ENCODE measurements around the gene ASIC2.

ASIC2 gene

DNA sequence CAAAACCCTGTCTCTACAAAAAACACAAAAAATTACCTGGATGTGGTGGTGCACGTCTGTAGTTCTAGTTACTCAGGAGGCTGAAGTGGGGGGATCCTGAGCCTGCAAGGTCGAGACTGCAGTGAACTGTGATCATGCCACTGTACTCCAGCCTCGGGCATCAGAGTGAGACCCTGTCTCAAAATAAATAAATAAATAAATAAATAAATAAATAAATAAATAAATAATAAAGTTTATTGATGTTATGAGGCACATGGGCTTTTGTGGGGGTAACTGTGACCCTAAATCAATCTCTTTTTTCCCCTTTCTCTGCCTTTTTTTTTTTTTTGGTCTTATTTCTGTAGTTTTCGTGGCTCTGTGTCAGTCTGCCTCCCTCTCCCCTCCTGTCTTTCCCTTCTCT is 4.5 kb upstream of the ASIC2 start:
- Mint-ChIP-seq H3K27ac (no peak overlapping the region), H3K9me3 (peaks cover 5 to 8% of the 10 kb centered on the region in 2 donors), H3K4me3 (no peak overlapping the region), H3K4me1 (peaks cover 9% of the 10 kb centered on the region), H3K27me3 (peaks cover 50% of the 10 kb centered on the region)
- ATAC-seq, result no peak
- DNase-seq, result no peak

DNA sequence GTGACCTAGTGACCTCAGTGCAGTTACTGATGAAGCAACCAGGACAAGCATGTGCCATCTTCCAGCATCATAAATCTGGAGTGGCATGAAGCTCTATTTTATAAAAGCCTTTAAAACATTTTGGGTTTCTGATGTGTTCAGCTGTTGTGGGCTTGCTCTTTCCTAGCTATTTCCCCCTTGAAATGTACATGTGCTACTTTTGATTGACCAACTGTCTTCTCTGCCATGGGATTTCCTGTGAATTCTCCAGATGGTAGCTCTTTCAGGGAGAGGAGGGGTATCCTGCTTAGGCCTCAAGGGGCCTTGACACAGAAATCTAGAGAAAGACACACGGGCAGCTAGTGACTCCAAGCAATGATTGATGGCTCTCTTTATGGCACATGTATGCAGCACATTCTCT is 1.9 kb upstream of the ASIC2 start:
- Mint-ChIP-seq H3K9me3 (peaks cover 0 to 8% of the 10 kb centered on the region in 2 donors), H3K27ac (no peak overlapping the region), H3K4me3 (no peak overlapping the region), H3K4me1 (peaks cover 11% of the 10 kb centered on the region), H3K27me3 (peaks cover 66% of the 10 kb centered on the region)
- no peak for ATAC-seq
- no peak for DNase-seq

DNA sequence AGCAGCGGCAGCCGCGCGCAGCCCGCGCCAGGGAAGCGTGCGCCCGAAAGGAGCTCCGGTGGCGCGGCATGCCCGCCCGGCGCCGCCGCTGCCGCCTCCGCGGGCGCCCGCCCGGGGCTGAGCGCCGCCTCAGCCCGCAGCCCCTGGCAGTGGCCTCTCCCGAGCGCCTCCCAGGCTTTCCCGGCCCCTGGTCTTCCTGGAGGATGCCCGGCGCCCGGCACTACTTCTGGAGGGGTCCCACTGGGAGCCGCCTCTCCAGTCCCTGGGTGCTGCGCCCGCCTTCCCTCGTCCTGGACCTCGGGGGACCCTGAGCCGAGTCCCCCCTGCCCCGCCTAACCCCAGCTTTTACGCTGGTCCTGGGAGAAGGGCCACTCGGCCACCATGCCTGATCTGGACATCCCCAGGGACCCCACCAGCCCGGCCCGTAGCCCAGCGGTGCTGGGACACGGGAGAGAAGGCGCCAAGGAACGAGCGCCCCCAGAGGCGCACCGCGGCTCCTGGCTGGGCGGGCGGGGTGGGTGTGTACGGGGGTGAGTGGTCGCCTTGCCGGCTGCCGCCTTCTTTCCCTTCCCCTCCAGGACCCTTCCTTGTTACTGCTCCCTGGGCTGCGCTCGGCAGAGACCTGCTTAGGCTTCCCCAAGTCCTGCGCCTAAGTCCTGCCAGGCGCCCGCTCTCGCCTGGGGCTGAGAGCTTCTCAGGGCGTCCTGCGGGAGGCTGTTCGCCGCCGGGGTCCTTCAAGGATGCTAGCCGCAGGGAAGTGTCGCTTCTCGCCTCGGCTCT is 704 bp downstream of the ASIC2 start:
- peak overlapping the region in 1 of 2 donors; percentile 35 for H3K4me3 Mint-ChIP-seq
- H3K4me1 Mint-ChIP-seq, result peaks cover 11% of the 10 kb centered on the region
- no peak overlapping the region for H3K27ac Mint-ChIP-seq
- DNase-seq, result no peak
- no peak for ATAC-seq
- H3K27me3 Mint-ChIP-seq, result peaks cover 87% of the 10 kb centered on the region
- no peaks in the 10 kb centered on the region for H3K9me3 Mint-ChIP-seq

DNA sequence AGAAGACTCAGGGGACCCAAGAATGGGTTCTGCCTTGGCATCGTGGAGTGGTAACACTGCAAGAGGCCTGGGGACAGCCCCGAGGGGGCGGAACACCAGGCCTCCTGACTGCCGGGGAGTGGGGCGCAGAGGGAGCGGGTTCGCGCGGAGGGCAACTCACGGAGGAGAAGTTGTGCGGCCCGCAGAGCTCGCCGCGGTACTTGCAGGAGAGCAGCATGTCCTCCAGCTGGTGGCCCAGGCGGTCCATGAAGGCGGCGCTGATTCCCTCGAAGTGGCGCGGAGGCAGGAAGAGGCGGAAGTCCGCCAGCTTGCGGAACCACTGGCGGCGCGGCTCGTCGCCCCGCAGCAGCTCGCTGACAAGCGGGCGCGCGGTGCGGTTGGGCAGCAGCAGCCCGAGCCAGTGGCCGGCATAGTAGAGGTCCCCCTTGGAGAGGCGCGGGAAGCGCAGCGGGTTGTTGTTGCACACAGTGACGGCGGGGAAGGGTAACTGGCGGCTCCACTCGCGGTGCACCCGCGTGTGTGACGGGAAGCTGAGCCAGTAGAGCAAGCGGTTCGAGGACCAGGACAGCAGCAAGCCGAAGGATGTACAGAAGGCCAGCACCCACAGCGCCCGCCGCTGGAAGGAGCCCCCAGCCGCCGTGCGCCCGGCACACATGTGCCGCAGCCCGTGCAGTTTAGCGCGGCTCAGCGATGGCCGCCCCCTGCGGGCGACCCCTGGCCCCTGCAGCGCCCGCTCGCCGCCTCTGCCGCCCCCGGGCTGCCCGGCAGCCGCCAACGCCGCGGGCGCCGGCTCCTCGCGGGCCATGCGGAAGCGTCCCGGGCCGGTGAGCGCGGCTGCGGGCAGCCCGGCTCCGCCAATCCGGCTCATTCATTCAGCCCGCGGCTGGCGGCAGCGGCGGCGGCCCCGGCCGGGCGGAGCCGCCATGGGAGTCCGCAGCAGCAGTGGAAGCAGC is 1.6 kb downstream of the ASIC2 start:
- DNase-seq (no peak), ATAC-seq (no peak)
- no peak overlapping the region for H3K27ac Mint-ChIP-seq
- peak overlapping the region; percentile 43 to 75 for H3K4me3 Mint-ChIP-seq
- H3K4me1 Mint-ChIP-seq, result peaks cover 11% of the 10 kb centered on the region
- no peaks in the 10 kb centered on the region for H3K9me3 Mint-ChIP-seq
- H3K27me3 Mint-ChIP-seq, result peaks cover 83% of the 10 kb centered on the region

DNA sequence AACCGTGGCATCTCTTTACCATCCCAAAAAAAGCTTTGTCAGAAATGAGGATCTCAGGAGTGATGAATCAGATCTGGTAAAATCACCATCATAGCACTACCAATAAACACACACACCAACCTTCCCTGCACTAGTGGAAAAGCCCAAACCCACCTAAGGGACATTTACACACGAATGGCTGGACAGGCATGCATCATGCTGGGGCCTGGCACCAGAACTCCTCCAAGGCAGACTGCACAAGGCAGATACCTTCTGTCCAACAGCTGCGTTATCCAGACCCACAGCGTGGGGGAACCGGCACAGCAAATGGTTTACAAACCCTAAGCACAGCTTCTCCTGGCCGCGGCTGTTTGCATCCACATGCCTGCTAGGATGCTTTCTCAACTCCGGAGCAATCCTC is 2.8 kb downstream of the ASIC2 start:
- no peak overlapping the region for H3K4me3 Mint-ChIP-seq
- no peak overlapping the region for H3K27ac Mint-ChIP-seq
- peaks cover 87% of the 10 kb centered on the region for H3K27me3 Mint-ChIP-seq
- DNase-seq (no peak), ATAC-seq (no peak)
- H3K9me3 Mint-ChIP-seq, result no peaks in the 10 kb centered on the region
- H3K4me1 Mint-ChIP-seq, result peaks cover 11% of the 10 kb centered on the region

DNA sequence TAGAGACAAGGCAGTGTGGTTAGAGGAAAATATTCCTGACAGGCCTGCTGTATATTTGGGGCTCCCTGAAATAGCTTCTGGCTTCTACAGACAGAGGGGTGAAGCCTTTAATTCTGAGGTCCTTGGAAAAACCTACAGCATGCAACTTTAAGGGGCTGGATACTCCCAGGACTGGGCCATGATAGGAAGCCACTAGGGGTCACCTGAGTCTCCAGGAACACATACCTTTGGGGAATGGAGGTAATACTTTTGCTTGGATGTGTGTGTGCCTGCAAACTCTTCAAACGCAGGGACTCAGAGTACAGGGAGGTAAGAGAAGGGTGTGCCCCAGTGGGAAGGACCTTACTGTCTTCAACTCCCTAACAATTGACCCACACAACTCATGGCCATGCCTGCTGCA is 4.1 kb downstream of the ASIC2 start:
- DNase-seq, result no peak
- Mint-ChIP-seq H3K9me3 (no peaks in the 10 kb centered on the region), H3K27me3 (peaks cover 74% of the 10 kb centered on the region), H3K4me1 (peaks cover 11% of the 10 kb centered on the region), H3K4me3 (no peak overlapping the region), H3K27ac (no peak overlapping the region)
- no peak for ATAC-seq

DNA sequence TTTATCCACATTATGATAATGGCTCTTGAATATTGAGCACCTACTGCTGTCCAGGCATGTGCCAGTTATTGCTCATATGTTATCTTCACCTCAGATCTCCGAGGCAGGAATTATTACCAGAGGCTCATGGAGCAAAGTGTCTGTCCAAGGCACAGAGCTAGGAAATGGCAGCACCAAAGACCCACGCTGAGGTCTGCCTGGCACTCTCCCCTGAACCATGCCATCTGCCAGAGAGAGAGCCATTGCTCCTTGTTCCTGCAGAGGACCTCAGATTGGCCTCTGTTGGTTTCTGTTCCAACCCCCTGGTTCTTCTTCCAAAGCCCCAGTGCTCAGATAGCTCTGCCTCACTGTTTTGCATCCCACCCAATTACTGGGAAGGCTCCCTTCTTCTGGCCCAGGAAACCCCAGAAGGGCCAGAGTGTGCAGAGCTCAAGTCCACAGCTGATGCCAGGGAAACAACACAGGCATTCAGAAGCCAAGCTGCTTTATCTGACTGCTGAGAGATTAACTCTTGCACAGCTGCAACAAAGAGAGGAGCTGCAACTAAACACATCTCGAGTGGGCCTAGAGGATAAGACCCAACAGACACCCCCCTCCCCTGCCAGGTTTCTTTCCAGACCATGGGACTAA is 5.9 kb downstream of the ASIC2 start:
- Mint-ChIP-seq H3K4me3 (no peak overlapping the region), H3K27ac (no peak overlapping the region), H3K9me3 (no peaks in the 10 kb centered on the region), H3K4me1 (peaks cover 11% of the 10 kb centered on the region), H3K27me3 (peaks cover 57% of the 10 kb centered on the region)
- no peak for ATAC-seq
- DNase-seq, result no peak

DNA sequence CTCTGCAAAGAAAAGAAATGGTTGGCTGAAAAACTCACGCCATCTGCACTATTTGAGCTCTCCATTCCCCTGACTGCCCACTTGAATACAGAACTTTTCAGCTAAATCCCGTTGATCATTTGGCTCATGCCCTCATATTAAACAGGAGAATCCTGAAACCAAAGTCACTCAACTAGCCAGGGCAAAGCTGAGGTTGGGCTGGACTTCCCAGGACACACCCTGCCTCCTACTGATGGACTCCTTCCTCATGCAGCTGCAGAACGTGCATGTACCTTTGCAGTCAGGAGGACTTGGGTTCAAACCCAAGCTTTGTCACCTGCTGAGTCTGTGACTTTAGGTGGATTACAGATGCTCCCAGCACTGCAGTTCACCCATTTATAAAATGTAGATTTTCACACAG is 7.7 kb downstream of the ASIC2 start:
- Mint-ChIP-seq H3K27me3 (peaks cover 42% of the 10 kb centered on the region), H3K4me3 (no peak overlapping the region), H3K4me1 (no peaks in the 10 kb centered on the region), H3K27ac (no peak overlapping the region), H3K9me3 (no peaks in the 10 kb centered on the region)
- DNase-seq, result no peak
- no peak for ATAC-seq

DNA sequence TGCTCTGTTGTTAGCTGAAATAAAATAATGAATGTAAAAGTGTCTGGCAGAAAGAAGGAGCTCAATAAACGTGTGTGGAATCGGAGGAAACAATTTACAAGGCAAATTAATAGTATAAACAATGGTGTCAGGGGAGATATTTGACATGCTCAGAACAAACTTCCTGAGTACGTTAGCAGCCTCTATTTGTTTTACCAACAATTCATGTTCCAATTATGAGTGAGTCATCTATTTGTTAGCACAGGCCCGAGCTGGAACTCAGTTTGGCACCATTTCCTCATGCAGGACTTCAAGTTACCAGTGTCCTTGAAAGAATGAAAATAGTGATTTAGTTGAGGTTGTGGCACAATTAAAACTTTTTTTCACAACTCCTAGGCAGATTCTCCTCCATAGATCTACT is 9.1 kb downstream of the ASIC2 start:
- peaks cover 29% of the 10 kb centered on the region for H3K27me3 Mint-ChIP-seq
- ATAC-seq, result no peak

DNA sequence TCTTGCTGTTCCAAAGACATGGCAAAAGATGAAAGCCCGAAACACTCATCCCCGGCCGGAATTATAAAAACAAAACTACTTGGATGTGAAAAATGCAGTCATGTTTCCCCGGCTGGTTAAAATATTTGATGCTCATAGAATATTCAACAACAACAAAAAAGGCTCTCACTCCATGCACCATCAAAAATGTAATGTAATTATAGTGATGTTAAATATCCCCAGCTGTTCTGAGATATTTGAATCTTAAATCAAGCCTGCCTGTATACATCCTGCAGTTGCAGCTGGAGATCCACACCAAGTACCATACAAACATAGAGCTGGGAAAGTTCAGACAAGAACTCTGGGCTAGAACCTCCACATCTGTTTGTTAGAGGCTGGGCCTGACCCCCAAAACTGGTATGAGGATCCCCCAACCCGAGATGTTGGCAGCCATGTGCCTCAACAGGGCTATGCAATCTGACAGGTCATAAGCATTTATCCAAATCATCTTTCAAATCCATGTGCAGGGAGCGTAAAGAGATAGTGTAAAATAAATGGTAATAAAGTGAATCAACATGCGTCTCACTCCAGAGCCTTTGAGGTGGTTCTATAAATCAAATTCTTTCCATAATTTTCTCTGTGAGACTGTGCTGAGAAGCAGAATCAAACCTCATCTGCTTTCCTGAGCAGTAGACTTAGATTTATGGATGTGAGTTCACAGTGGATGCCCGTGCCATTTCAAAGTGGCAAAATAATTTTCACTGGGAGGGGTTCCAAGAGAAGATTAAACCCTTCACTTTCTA is 12.7 kb downstream of the ASIC2 start:
- ATAC-seq (no peak), DNase-seq (no peak)
- peaks cover 13% of the 10 kb centered on the region for H3K27me3 Mint-ChIP-seq
- no peak overlapping the region for H3K27ac Mint-ChIP-seq
- H3K9me3 Mint-ChIP-seq, result no peaks in the 10 kb centered on the region
- H3K4me3 Mint-ChIP-seq, result no peak overlapping the region
- H3K4me1 Mint-ChIP-seq, result no peaks in the 10 kb centered on the region

More for the DNA sequence above, 9.1 kb downstream of the ASIC2 start:
- no peak overlapping the region for H3K4me3 Mint-ChIP-seq
- DNase-seq, result no peak
- no peaks in the 10 kb centered on the region for H3K4me1 Mint-ChIP-seq
- H3K27ac Mint-ChIP-seq, result no peak overlapping the region
- no peaks in the 10 kb centered on the region for H3K9me3 Mint-ChIP-seq

DNA sequence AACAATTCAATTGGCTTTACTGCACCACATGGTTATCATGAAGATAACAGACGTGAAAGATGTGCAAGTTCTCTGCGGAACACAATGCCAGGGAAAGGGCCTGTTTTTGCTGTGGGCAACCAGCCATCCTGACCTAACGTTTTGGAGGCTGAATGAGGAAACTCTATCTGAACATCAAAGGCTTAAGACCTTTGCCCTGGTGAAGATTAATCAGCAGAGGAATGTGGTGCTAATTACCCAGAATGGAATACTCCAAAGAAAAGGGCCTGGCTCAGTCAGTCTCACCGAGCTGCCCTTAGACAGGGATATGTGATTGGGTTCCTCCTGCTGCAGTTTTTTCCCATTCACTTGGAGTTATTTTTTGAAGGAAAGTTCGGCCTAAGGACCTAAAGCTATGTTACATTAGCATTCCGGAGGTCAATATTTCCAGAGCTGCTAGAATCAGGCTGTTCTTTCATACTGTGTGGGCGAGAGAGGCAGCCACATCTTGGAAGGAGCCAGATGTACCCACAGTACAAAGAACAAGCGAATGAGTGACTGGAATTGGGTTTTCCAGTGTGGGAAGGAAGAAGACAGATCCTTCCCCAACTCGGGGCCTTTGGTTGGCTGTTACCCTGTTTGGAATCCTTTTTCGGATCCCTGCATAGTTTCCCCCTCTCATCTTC is 15.5 kb downstream of the ASIC2 start:
- peaks cover 13% of the 10 kb centered on the region for H3K27me3 Mint-ChIP-seq
- no peak overlapping the region for H3K27ac Mint-ChIP-seq
- no peak for ATAC-seq
- no peak overlapping the region for H3K4me3 Mint-ChIP-seq
- no peak for DNase-seq
- no peaks in the 10 kb centered on the region for H3K4me1 Mint-ChIP-seq
- H3K9me3 Mint-ChIP-seq, result no peaks in the 10 kb centered on the region

DNA sequence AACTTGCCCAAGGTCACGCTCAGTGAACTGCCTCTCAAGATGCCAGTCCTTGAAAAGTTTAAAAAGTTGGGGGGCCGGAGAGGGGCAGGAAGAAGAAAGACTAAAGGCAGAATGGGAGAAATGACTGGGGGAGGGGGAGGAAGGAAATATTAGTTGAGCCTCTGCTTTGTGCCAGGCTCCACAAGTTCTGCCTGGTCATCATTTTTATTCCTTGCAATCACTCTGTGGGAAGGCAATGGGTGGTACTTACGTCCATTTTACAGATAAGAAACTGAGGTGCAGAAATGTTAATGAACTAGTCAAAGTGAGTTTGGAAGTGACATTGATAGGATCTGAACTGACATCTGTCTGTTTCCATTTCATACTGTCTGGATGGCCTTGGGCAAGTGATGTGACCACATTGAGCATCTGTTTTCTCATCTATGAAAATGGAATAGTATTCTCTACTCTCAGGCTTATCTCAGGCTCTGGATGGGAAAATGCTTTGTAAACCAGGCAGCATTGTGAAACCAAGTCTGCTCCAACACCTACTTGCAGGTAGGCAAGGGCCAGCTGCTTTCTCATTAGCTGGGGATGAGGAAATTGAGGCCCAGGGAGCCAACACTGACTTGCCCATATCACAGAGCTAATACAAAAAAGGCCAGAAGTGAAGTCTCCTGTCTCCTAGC is 19.2 kb downstream of the ASIC2 start:
- H3K9me3 Mint-ChIP-seq, result no peaks in the 10 kb centered on the region
- peaks cover 12% of the 10 kb centered on the region for H3K27me3 Mint-ChIP-seq
- H3K27ac Mint-ChIP-seq, result no peak overlapping the region
- no peak overlapping the region for H3K4me3 Mint-ChIP-seq
- no peak for ATAC-seq
- H3K4me1 Mint-ChIP-seq, result no peaks in the 10 kb centered on the region
- no peak for DNase-seq

DNA sequence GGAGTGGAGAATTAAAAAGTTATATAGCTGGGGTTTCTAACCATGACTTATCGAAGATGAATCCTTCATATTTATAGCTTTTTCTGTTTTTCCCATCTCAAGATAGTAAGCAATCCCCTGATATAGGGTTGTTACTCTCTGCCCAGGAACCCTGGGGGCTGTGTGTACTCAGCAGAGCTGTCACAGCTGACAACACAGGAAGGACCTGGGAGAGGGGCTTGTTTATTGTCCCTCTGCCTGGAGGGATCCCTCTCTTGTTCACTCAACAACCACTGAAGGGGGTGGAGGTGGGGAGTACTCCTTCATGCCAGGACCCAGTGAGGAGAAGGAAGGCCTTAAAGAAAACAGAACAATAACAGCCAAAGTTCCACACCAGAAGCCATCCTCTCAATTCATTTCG is 19.8 kb downstream of the ASIC2 start:
- no peak overlapping the region for H3K27ac Mint-ChIP-seq
- no peaks in the 10 kb centered on the region for H3K9me3 Mint-ChIP-seq
- no peaks in the 10 kb centered on the region for H3K4me1 Mint-ChIP-seq
- ATAC-seq (no peak), DNase-seq (no peak)
- H3K4me3 Mint-ChIP-seq, result no peak overlapping the region
- peaks cover 6% of the 10 kb centered on the region for H3K27me3 Mint-ChIP-seq

DNA sequence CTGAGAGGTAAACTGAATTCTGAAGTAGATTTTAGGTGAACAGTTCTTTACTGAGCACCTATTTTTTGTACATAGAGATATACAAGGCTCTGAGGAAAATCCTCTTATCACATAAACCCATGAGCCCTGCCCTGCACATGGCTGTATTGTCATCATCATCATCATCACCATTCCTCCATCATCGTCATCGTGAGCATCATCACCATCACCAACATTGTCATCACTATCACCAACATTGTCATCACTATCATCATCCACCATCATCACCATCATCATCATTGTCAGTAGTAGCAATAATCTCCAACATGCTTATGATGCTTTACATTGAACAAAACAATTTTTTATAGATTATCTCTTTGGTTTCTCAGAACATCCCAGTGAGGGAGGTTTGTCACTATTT is 20.7 kb downstream of the ASIC2 start:
- H3K4me3 Mint-ChIP-seq, result no peak overlapping the region
- no peaks in the 10 kb centered on the region for H3K9me3 Mint-ChIP-seq
- ATAC-seq (no peak), DNase-seq (no peak)
- H3K4me1 Mint-ChIP-seq, result no peaks in the 10 kb centered on the region
- H3K27me3 Mint-ChIP-seq, result no peaks in the 10 kb centered on the region
- no peak overlapping the region for H3K27ac Mint-ChIP-seq
